Adrenal gland (tissue), 5 donors: ENCODE measurements around the gene ALAS2.

Experiments
- POLR2A ChIP-seq, 2 donors: fragments of 450-650 bp; IDR thresholded peaks; one replicate each; pipeline ENCODE4 v1.6.1; 2017; ENCODE audit warnings: antibody characterized with exemption in 2 of 2, mild to moderate bottlenecking in 2 of 2, moderate library complexity in 1 of 2
- TF ChIP-seq, protein P1 (sequence below), 6 experiments: fragments of 450-650 bp in 4 of 6; fragments of 200-600 bp in 2 of 6; sonication (generic) in 1 of 6; IDR thresholded peaks; 1 replicate in 5 of 6; 2 replicates in 1 of 6; pipeline versions ENCODE4 v1.5.1 to v1.8.0; 2016 to 2021; ENCODE audit warnings: antibody characterized with exemption in 6 of 6, mild to moderate bottlenecking in 2 of 6, moderate library complexity in 1 of 6
- donor health status: DM: no; HTN: no; CAD: no.

DNA sequence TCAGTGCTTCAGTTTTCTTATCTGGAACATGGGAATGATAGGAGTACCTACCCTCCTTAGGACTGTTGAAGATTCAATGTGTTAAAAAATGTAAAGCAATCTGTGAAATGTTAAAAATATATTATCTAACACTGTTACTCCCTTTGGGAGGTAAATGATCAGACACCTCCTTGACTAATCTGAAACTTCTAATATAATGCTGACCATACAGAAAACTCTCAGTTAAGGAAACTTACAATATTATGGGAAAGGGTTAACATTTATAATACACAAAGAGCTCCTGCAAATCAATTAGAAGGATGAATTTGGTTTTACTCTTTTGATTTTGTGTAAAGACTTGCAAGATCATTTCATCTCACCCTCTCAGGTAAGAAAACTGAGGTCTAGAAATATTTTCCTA, 35.2 kb downstream of the ALAS2 start:
- TF ChIP-seq, protein P1, sequence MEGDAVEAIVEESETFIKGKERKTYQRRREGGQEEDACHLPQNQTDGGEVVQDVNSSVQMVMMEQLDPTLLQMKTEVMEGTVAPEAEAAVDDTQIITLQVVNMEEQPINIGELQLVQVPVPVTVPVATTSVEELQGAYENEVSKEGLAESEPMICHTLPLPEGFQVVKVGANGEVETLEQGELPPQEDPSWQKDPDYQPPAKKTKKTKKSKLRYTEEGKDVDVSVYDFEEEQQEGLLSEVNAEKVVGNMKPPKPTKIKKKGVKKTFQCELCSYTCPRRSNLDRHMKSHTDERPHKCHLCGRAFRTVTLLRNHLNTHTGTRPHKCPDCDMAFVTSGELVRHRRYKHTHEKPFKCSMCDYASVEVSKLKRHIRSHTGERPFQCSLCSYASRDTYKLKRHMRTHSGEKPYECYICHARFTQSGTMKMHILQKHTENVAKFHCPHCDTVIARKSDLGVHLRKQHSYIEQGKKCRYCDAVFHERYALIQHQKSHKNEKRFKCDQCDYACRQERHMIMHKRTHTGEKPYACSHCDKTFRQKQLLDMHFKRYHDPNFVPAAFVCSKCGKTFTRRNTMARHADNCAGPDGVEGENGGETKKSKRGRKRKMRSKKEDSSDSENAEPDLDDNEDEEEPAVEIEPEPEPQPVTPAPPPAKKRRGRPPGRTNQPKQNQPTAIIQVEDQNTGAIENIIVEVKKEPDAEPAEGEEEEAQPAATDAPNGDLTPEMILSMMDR (IDR thresholded peaks at IDR 0.05), result no peak
- no peak for TF ChIP-seq POLR2A (IDR thresholded peaks at IDR 0.05)
